Right lobe of liver (tissue), 6 donors: Measurements from ENCODE around the gene KAT2B. TPM values are rescaled to one million over a fixed set of nuclear protein-coding genes. Genes with fewer than 3 reads are reported as not detected.
"Not testable (repeated sequence)": the region's sequence is repeated elsewhere in the genome, so short reads cannot be mapped to it uniquely, and the experiment has no call there.

Source experiments
- ATAC-seq, 4 donors: fragments of 200-7000 bp; cut with Tn5 transposase; one replicate each; pipeline ENCODE4 v1.9.1; 2020; ENCODE audit warnings: mild to moderate bottlenecking in 4 of 4, moderate library complexity in 4 of 4
- DNase-seq, 3 donors: peaks; one replicate each; pipeline ENCODE4 v3.0.0-alpha.2; 2020
- H3K27ac ChIP-seq, 3 donors: fragments of 200-600 bp; one replicate each; pipeline ENCODE4 v1.8.0; 2022
- H3K27me3 ChIP-seq, 2 donors: fragments of 200-600 bp; one replicate each; pipeline ENCODE4 v1.8.0; 2022
- H3K36me3 ChIP-seq, 4 donors: fragments of 200-600 bp; sonication (generic) in 1 of 4; one replicate each; pipeline versions ENCODE4 v1.5.1 to v1.8.0; 2017 to 2022; ENCODE audit warnings: control low read depth in 1 of 4
- H3K4me1 ChIP-seq, 4 donors: fragments of 200-600 bp; sonication (generic) in 1 of 4; one replicate each; pipeline versions ENCODE4 v1.5.1 to v1.8.0; 2017 to 2022; ENCODE audit warnings: control low read depth in 1 of 4
- H3K4me3 ChIP-seq, 3 donors: fragments of 200-600 bp; one replicate each; pipeline ENCODE4 v1.8.0; 2022
- H3K9me3 ChIP-seq, 4 donors: fragments of 200-600 bp; sonication (generic) in 1 of 4; one replicate each; pipeline versions ENCODE4 v1.5.1 to v1.8.0; 2017 to 2022; ENCODE audit warnings: control low read depth in 1 of 4
- POLR2A ChIP-seq: fragments of 450-650 bp; IDR thresholded peaks from one replicate; pipeline ENCODE4 v1.6.1; 2017; ENCODE audit warnings: antibody characterized with exemption, mild to moderate bottlenecking
- WGBS: methylation state at CpG from one replicate; pipeline ENCODE4 v1.1.6; 2018; ENCODE audit warnings: low coverage, low lambda C conversion rate; ENCODE audit not compliant: insufficient coverage; ENCODE audit errors: missing lambda C conversion rate; 5-methylcytosine and 5-hydroxymethylcytosine counted together
- intact Hi-C, 2 donors: fragments of 100-400 bp; cut with DNase I; formaldehyde crosslinking; loops; one replicate each; pipeline versions ENCODE4 v1.11.2 to v1.14.1; 2022
- total RNA-seq, 6 experiments: library from RNA; depleted of rRNA in 2 of 6; stranded (reverse); fragments of >200 nt in 2 of 6; fragmentation: NEBNext Ultra II Directional in 3 of 6; extraction: Animal tissue kit (Norgen Biotek cat#: 25700) in 3 of 6; gene quantifications; one replicate each; pipeline versions ENCODE4 v1.1.0 to v1.2.4, GENCODE V29; 2016 to 2023
- TF ChIP-seq, protein P1 (sequence below), 4 donors: fragments of 200-600 bp in 3 of 4; fragments of 450-650 bp in 1 of 4; IDR thresholded peaks; one replicate each; pipeline versions ENCODE4 v1.5.1 to v1.8.0; 2016 to 2022; ENCODE audit warnings: antibody characterized with exemption in 4 of 4, mild to moderate bottlenecking in 2 of 4
- donor health status: DM: no; HTN: yes; CAD: no.
- donor health status: DM: no; HTN: no; CAD: no.
- donor health status: DM: no; HTN: no; CAD: no.
- donor health status: DM: no; HTN: yes; CAD: no.
- donor health status: DM: no; HTN: yes; CAD: no.

The KAT2B gene
- total RNA-seq, 6 experiments from 2014 or later = 25.6 to 35.7 (median 30.3) TPM

DNA sequence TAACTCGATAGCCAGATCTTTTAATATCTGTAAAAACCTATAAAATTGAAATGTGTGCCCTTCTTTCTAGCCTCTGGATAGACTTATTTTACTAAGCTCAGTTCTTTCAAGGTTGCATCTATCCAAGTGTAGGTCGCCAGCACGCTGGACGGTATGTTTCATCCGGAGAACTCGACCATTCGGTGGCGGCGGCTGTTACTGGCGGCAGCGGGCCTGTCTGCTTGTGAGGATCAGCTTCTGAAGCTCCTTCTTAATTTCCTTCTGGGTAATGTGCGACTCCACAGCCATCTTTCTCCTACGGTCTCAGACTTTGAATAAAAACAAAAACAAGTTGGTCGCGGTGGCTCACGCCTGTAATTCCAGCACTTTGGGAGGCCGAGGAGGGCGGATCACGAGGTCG lies 32.3 kb upstream of the KAT2B start:
- WGBS = 91% methylated on average over 17 of the region's 20 CpGs
- Histone ChIP-seq H3K4me3 (no peak overlapping the region), H3K4me1 (no peaks in the 10 kb centered on the region), H3K36me3 (no peaks in the 10 kb centered on the region), H3K27ac (no peak overlapping the region), H3K27me3 (no peaks in the 10 kb centered on the region), H3K9me3 (no peaks in the 10 kb centered on the region)
- no peak for DNase-seq
- TF ChIP-seq, protein P1, sequence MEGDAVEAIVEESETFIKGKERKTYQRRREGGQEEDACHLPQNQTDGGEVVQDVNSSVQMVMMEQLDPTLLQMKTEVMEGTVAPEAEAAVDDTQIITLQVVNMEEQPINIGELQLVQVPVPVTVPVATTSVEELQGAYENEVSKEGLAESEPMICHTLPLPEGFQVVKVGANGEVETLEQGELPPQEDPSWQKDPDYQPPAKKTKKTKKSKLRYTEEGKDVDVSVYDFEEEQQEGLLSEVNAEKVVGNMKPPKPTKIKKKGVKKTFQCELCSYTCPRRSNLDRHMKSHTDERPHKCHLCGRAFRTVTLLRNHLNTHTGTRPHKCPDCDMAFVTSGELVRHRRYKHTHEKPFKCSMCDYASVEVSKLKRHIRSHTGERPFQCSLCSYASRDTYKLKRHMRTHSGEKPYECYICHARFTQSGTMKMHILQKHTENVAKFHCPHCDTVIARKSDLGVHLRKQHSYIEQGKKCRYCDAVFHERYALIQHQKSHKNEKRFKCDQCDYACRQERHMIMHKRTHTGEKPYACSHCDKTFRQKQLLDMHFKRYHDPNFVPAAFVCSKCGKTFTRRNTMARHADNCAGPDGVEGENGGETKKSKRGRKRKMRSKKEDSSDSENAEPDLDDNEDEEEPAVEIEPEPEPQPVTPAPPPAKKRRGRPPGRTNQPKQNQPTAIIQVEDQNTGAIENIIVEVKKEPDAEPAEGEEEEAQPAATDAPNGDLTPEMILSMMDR (IDR thresholded peaks at IDR 0.05) = no peak
- TF ChIP-seq POLR2A = no peak
- intact Hi-C loops = no loop called here
- no peak for ATAC-seq

DNA sequence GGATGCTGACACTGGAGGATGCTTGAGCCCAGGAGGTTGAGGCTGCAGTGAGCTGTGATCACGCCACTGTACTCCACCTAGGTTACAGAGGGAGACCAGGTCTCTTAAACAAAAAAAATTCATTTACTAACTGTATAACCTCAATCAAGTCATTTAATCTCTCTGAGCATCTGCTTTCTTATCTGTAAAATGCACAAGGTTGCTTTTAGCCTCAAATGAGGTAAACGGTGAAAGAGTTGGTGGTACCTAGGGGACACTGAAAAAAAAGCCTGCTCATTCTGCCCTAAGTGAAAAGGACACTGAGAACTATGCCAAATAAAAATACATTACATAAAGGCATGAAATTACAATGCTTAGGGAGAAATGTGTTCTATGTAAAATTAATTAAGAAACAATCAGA lies 31.6 kb upstream of the KAT2B start:
- DNase-seq = no peak
- 33% methylated on average over 1 of the region's 2 CpGs for WGBS
- ATAC-seq = no peak

GRCh38 chr3:20012164-20012563 lies 28.1 kb upstream of the KAT2B start, which contains the start of gene PP2D1:
Gene PP2D1 (minus strand): TSS chr3:20012264. CDS start chr3:20012072, 192 bp downstream.
- WGBS = 96% methylated on average over 4 of the region's 4 CpGs
- DNase-seq = no peak
- intact Hi-C loops = no loop called here
- Histone ChIP-seq H3K27ac (no peak within 1 kb of the TSS), H3K4me1 (no peaks in the 10 kb centered on the region), H3K36me3 (no peaks in the 10 kb centered on the region), H3K4me3 (no peak within 1 kb of the TSS), H3K27me3 (no peaks in the 10 kb centered on the region), H3K9me3 (no peaks in the 10 kb centered on the region)
- TF ChIP-seq POLR2A = no peak
- ATAC-seq = no peak

More for the DNA sequence above, 31.6 kb upstream of the KAT2B start:
- no peaks in the 10 kb centered on the region for H3K4me1 ChIP-seq
- no peak for TF ChIP-seq POLR2A
- TF ChIP-seq, protein P1 (IDR thresholded peaks at IDR 0.05) = no peak
- no peak overlapping the region for H3K27ac ChIP-seq
- H3K36me3 ChIP-seq = no peaks in the 10 kb centered on the region
- H3K27me3 ChIP-seq = no peaks in the 10 kb centered on the region
- no peak overlapping the region for H3K4me3 ChIP-seq
- H3K9me3 ChIP-seq = no peaks in the 10 kb centered on the region
- intact Hi-C loops = no loop called here

DNA sequence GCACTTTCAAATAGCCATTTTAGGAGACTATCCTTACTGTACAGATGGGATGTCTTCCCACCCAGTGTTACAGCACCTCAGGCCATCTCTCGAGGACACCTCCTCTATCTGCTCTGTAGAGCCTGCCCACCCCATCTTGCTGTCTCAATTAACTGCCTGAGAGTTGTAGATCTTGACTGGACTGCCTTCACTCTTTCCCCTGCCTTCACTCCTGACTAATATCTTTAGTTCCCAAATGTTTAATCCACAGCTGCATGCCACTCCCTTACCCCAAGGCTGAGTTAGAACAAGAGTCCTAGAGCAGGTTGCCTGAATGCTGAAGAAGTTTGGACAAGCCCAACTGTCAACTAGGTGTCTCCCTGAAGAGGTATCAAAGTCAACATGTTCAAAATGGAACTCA lies 26.9 kb upstream of the KAT2B start:
- no CpG with 5 or more reads among the region's 1 CpG for WGBS
- Histone ChIP-seq H3K4me1 (no peaks in the 10 kb centered on the region), H3K9me3 (no peaks in the 10 kb centered on the region), H3K27ac (no peak overlapping the region), H3K4me3 (no peak overlapping the region), H3K27me3 (no peaks in the 10 kb centered on the region), H3K36me3 (no peaks in the 10 kb centered on the region)
- no peak for TF ChIP-seq POLR2A
- TF ChIP-seq, protein P1 (IDR thresholded peaks at IDR 0.05) = no peak
- ATAC-seq = no peak
- DNase-seq = no peak
- intact Hi-C loops = no loop called here

DNA sequence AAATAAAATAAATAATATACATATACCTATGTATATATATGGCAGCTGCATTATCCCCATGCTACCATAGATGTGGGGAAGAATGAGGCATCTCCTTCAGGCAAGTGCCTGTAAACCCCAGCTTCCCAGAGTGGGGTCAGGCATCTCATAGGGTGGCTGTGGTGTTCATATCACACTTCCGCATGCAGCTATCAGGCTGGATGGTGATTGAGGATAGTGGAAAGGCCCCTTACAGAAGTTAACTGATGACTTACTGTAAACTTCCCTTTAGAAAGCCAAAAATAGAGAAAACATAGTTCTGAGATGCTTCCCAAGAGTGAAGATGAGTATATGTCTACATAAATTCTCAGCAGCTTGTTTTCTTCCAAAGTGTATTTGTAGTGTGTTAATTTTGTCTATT lies 24.7 kb upstream of the KAT2B start:
- Histone ChIP-seq H3K27ac (no peak overlapping the region), H3K4me3 (no peak overlapping the region), H3K36me3 (no peaks in the 10 kb centered on the region), H3K27me3 (no peaks in the 10 kb centered on the region), H3K9me3 (no peaks in the 10 kb centered on the region), H3K4me1 (no peaks in the 10 kb centered on the region)
- TF ChIP-seq, protein P1 (IDR thresholded peaks at IDR 0.05) = no peak
- TF ChIP-seq POLR2A = no peak
- 86% methylated on average over 1 of the region's 1 CpG for whole genome bisulfite sequencing
- no peak for DNase-seq
- no peak for ATAC-seq
- intact Hi-C loops = no loop called here

DNA sequence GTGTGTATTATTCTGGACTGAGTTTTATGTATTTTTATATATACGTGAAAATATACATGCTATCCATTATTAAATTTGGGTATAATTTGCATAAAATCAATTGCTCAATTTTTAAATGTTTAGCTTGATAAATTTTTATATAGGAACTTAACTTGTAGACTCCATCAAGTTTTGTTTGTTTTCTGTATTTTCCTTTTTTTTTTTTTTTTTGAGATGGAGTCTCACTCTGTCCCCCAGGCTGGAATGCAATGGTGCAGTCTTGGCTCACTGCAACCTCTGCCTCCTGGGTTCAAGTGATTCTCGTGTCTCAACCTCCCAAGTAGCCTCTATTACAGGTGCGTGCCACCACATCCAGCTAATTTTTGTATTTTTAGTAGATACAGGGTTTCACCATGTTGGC lies 24.2 kb upstream of the KAT2B start:
- intact Hi-C loops, H3K36me3 ChIP-seq, H3K4me3 ChIP-seq, ATAC-seq, H3K4me1 ChIP-seq, H3K27ac ChIP-seq, DNase-seq, H3K27me3 ChIP-seq, H3K9me3 ChIP-seq: not testable (repeated sequence)
- WGBS = 76% methylated on average over 3 of the region's 3 CpGs
